HG02610 (cell line): Measurements from ENCODE around the gene NRIP3.
"Not testable (repeated sequence)": the region's sequence is repeated elsewhere in the genome, so short reads cannot be mapped to it uniquely, and the experiment has no call there.

Experiments
- ATAC-seq: cut with Tn5 transposase; IDR thresholded peaks from one replicate; pipeline ENCODE4 v1.9.1; 2021; ENCODE audit warnings: mild to moderate bottlenecking, moderate library complexity; ENCODE audit not compliant: unreplicated experiment

NRIP3 gene

DNA sequence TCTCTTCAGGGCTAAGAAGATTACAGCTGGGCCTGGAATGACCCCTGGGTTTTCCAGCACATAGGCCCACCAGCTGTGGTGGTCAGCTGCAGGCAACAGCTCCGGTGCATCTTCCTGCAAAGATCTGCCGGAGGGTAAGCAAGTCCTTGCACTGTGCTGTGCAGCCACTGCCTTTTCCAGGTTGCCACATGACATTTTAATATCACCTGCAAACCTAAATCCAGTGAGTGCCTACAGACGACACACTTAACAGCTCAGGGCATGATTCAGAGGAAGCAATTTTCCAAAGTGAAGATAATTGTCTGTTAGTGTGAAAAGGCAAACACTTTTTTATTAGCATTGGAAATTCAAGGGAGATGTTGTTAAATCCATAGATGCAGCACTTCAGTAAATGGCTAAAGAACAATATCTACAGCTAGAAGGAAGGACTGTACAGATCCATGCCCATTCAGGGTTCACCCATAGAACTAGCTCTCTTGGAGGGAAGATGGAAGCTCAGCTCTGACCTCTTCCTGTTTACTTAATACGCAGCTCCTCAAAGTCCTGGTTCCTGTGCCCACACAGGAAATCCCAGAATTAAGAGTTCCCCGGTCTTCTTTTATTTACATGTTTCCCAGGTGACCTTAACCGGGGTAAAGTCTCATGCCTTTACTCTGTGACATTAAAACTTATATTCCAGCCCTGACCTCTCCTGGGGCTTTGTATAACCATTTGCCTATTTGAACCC is 13.3 kb upstream of the NRIP3 start:
- ATAC-seq = no peak

DNA sequence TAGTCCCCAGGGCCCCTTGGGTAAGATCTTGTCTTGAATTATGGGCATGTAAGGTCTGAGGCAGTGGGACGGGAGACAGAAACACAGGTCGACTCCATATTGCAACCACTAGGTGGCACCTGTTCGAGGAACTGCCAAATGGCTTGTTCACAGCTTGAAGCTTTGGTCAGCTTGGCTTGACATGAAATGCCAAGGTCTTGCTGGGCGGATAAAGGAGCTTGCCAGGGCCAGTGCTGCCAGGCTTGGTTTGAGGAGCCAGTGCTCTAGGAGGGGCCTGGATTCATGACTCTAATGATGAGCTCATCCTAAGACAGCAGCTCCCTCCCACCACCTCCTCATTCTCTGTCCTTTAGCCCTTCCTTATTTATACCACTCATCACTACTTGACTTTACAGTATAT is 11.9 kb upstream of the NRIP3 start:
- peak; percentile 71 for ATAC-seq

DNA sequence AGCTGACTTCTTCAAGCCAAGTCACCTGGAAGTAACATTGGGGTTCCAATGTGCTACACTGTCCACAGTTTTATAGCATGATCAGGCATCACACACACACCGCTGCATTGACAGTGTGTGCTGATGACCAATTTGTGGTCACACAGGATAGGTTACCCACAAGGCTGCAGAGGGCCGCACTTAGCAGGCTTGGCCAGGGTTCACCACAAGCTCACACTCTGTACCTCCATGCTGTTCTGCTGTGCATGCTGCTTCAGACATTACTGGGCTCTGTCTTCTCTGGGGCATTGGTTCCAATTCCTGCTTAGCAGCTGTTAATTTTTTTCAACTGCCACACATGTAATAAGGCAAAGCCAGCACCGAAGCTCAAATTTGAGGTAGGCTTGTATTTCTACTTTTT is 11.0 kb upstream of the NRIP3 start:
- ATAC-seq = no peak

DNA sequence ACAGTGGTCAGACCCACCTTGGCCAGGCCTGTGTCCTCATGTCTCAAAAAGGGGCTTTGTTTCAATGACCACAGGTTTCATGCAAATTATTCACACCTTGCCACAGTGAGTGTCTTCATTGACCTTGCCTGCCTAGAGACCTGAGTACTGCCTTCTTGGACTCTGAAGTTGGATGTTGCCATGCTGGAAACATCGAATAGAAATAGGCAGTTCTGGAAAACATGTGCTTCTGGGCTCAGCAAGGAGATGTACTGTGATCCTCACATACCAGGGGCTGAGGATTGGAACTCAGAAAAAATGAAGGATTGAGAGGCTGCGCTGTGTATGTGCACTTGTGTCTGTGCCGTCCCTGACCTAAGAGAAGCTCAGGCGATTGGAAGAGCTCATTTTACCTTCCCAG is 9.6 kb upstream of the NRIP3 start:
- ATAC-seq = no peak

DNA sequence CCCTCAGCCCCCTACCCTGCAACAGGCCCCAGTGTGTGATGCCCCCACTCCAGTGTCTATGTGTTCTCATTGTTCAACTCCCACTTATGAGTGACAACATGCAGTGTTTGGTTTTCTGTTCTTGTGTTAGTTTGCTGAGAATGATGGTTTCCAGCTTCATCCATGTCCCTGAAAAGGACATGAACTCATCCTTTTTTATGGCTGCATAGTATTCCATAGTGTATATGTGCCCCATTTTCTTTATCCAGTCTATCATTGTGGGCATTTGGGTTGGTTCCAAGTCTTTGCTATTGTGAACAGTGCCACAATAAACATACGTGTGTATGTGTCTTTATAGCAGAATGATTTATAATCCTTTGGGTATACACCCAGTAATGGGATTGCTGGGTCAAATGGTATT is 5.7 kb upstream of the NRIP3 start:
- not testable (repeated sequence) for ATAC-seq

DNA sequence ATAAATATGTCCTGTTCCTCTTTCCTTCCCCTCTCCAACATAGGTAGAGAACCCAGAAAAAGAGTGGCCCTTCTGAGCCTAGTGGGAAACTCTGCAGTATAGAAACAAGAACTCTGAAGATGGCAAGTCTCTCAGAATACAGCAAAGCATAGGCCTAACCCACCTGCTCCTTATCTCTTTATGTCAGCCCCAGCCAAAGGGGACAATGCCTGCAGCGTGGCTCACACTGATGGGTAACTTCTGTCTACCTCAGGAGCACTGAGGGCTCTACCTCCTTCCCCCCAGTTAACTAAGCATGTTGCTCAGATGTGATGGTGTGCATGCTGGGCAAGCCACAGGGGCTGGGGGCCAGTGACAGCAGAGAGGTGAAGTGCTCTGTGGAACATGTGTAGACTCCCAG is 4.9 kb upstream of the NRIP3 start:
- ATAC-seq = no peak

DNA sequence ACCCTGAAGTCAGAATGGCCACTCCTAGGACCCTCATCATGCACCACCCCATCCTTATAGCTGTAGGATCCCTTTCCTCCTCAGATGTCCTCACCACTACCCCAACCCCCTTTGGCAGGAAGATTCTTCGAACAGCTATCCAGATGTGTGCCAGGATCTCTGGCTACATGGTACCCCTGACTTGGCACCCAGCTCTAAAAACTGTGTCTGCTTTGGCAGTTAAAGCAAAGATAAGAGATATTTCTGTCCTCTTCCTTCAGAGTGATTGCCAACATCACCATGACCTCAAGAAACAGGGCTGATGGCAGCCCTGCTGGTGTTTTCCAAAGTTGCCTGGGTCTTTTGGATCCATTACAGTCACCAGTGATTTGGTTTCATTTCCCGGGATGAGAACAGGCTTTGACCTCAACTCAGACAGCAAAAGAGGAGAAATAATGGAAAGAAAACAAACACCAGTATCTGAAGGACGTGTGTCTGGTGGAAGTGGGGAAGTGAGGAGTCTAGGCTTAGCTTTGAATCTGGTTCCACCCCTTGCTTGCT is 4.3 kb upstream of the NRIP3 start:
- ATAC-seq = no peak

DNA sequence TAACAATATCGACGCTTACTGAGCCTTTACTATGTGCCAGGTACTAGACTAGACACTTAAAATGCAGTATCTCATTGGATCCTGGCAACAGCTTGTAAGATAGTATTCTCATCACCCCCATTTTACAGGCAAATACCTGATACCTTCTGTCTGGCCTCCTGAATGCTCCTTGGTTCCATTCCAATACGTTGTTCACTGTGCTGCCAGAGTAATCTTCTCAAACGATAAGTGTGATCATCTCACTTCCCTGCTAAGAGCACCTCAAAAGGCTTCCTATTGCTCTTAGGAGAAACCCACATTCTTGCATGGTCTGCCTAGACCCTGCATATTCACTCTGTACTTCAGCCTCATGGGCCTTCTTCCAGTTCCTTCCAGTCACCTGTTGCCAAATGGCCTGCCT is 1.3 kb upstream of the NRIP3 start:
- no peak for ATAC-seq

DNA sequence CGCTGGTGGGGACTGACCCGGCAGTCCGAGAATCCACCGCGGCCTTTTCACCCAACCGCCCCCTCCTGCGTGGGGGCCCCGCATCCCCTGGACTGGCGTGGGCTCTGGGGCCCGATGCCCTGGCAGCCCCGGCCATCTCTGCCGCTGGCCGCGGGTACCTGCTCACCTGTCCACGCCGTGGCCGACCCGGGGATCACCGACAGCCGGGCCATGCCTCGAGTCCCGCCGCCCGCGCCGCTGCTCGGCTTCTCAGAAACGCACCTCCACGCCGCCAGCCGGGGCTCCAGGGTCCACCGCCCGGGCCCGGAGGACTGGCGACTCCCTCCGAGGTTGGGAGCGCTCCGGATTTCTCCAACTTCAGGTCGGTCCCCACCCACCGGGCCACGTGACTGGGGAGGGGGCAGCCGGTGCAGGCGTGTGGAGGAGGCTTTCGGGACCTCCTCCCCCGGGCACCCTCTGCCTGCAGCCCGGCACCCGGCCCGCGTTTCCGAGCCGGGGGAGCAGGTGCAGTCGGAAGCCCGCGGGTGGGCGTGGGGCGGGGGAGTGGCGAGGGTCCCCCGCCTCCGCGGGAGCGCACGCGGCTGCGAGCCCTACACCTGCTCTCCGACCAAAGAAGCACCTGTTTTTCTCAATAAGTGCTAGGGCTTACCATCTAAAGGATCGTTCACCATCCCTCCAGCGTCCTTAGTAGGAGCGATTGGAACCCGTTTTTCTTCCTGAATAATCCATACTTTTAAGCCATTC is 554 bp upstream of the NRIP3 start:
- no peak for ATAC-seq

DNA sequence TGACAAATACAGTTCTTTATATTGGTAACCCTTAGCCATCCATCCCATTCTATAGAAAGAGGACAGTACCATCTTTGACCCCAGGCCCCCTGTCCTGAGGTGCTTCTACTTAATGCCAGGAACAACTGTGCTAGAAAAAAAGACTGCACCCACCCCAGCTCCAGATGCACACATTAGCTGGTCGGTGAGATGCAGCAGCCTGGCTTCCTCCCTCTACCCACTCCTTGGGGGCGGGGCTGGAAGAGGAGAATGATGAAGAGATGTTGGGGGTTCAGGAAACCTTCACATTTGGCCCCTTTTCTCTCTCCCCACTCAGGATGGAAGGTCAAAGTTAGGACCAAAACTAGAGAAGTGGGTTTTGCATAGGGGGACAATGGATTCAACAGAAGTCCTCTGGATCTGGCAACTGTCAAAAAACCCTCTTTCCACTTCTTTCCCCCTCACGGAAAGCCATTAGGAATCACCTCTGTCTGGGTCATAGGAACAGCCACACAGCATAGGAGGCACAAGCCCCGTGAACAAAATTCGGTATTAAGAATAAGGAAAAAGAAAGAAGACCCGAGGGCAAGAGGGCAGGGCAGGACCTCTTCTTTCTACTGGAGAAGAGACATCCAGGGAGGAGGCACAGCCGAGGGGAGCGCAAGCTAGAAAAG is 755 bp downstream of the NRIP3 start:
- no peak for ATAC-seq

DNA sequence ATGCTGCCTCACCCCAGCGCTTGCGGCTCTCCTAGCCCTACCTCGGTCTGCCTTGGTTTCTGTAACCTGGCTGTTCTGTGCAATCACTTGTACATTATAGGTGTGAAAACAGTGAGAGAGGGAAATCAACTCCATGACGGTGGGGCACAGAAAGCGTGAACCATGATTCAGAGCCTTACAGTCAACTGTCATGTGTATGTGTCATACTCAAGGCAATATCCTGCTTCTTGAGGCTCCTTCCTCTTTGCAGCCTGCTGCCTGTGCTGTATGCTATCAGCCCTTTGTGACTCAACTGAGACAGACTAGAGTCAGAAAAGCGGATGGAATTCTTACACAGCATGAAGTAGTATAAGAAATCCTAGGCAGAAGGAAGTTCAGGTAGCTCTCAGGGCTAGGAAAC is 2.1 kb downstream of the NRIP3 start:
- no peak for ATAC-seq

DNA sequence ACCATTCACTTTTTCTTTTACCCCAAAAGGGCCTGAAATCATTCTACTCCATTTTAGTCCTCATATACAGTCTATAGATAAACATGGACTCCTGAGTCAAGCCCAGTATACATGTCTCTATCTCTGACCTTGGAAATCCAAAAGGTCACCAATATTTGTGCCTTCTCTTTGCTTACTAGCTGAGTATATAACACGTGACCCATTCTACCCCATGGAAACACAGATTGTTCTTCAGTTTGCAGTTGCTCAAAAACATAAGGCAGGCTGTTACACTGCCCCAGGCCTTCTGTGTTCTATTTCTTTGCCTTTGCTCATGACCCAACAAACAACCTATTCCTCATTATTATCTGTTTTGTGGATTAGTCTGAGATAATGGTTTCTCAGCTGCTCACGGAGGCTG is 5.8 kb downstream of the NRIP3 start:
- no peak for ATAC-seq

DNA sequence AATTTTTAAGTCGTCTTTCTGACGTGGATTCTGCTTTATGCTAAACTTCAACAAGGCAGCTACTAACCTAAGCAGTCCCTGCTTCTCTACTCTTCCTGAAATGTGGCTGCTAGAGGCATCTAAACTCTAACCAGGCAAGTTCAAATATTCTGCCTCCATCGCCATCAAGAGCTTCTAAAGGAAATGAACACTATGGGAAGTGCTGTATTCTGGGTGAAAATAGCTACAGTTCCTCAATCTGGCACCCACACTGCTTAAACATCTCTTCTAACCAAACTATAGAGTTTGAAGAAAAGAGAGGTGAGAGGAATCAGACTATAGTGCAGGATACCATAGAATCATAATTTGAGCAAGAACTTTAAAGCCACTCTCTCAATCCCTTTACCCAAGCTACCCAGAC is 6.3 kb downstream of the NRIP3 start:
- no peak for ATAC-seq

DNA sequence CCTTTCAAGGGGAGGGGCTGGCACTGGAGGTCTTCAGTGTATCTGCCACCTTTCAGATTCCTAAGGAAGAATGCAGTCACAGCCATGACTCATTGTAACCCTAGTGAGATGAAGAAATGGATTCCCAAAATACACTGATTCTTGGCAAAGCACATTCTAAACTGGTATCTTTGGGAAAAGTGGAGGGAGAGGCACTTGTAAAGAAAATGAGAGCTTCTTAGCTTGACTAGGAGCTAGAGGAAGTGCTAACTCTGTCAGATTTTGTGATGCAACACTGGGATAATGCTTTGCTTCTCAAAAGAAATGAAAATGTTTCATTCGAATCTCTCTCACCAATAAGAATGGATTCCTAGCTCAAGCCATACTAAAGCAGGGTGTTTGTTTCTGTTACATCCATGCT is 14.3 kb downstream of the NRIP3 start:
- ATAC-seq = no peak

DNA sequence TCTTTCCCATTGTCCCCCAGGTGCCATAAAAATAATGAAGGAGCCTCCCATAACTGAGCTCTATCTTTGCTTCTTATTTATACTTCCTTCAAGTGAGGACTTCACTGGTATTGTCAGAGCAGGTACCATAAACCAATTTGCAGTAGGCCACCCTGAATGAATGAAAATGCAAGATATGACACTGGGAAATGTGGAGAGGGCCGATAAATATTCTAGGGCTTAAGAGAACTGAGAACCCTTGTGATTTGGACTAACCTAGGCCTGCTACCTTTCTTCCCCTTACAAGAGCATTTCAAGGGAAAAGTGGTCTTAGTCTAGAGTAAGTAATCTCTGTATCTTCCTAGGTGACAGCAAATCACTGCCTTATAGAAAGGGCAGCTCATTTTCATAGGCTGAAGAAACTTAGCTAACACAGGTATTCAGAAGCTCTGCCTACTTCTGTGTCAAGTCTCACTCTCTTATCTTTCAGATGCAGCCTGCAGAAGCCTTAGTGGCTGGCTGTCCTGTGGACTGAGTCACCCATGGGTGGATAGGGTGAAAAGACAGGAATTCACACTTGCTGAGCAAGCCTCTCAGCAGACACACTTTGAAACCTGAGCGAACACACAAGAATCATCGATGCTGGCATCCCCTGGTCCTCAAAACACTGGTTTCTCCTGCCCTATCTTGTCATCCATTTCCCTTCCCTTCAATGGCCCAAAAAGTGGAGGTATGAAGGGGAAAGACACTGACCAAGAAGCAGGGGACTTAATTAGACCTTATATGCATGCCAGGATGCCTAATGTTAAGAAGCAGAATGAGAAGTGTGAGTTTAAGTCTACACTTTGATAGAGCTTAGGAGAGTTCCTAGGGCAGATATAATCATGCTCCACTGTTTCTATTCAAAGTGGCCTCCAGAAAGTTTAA is 15.2 kb downstream of the NRIP3 start:
- no peak for ATAC-seq

DNA sequence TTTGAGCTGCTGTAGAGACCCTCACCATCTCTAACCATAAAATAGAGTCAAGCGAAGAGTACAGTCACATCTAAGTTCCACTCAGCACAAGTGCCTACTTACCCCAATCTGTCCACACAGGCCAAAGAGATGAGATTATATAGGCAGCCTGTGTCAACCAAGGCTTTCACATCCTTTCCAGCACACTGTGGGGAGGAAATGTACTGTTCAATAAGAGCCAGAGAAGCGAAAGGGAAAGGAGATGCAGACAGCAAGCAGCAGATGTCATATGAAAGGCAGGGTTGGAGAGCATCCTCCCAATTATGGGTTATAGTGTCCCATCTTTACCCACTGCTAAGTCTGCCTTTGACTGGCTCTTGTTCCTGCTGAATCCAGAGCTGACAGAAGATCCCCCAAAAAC is 16.4 kb downstream of the NRIP3 start:
- ATAC-seq = no peak

DNA sequence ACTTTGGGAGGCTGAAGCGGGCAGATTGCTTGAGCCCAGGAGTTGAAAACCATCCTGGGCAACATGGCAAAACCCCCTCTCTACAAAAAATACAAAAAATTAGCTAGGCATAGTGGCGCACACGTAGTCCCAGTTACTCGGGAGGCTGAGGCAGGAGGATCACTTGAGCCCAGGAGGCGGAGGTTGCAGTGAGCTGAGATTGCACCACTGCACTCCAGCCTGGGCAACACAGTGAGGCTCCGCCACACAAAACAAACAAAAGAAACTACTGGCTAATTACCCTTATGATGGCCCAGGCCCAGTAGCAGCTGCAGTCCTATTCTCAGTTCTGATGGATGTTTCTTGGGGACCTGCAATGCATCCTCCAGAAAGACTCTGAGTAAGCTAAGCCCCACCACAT is 17.0 kb downstream of the NRIP3 start:
- ATAC-seq = not testable (repeated sequence)

DNA sequence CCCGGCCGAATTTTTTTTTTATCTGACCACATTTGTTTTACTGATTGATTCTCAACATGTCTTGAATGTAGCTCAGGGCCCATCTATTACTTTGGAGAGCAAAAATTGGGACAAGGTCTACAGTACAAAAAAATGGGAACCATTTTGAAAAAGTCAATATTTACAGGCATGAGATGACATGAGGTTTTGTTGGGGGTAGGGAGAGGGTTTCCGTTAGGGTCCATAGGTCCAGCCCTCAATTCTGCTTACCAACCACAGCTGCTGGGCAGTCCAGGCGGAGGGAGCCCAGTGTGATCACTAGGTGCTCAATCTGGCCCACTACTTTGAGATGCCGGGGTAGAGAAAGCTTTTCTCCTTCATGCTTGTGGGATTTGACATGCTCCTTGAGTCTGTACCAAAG is 18.3 kb downstream of the NRIP3 start:
- ATAC-seq = no peak

DNA sequence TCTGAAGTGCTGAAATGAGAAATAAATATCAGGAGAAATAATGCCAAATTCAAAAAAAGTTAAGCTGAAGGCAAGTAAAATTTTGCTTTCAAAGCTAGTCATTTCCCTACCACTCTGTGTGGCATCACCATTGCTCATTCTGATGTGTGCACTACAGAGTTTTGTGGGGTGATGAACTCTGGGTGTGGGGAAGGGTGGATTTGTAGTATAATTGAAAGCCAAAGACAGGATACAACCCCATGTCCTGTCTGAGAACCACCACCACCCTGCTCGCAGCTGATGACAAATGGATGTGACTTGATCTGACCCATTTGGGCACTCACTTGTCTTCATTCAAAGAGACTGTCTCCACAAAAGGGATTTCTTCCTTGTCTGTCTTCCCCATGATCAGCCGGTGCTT is 20.2 kb downstream of the NRIP3 start:
- no peak for ATAC-seq

DNA sequence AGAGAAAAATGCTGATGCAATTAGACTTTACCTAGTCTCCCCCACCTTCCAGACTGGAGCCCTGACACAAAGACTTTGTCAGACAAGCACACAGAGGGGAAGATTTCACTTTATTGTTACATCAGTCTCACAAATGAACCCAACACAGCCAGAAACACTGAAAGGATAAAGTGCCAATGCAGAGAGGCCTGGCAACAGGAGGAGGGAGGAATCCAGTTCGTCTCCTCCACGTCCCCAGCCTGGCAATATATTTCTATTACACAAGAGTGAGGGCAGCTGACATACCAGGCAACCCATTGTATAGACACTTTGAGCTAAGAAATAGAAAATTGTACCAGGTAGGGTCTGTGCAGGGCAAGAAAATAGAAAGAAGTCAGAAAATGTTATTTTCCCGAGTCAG is 23.3 kb downstream of the NRIP3 start:
- ATAC-seq = no peak

DNA sequence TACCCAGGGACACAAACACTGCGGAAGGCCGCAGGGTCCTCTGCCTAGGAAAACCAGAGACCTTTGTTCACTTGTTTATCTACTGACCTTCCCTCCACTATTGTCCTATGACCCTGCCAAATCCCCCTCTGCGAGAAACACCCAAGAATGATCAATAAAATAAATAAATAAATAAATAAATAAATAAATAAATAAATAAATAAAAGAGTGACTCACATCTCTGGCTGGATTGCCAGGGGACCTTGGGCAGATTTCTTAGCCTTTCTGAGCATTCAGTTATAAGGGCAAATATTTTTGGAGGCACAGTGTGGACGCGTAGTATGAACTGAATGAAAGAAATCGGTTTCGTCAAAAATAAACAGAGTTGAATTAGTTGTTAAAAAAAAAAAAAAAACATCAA is 24.4 kb downstream of the NRIP3 start:
- not testable (repeated sequence) for ATAC-seq
